HG03175 (cell line): Measurements from ENCODE around the gene DLGAP1.
"Not testable (repeated sequence)": the region's sequence is repeated elsewhere in the genome, so short reads cannot be mapped to it uniquely, and the experiment has no call there.

ENCODE experiments used
- ATAC-seq: cut with Tn5 transposase; IDR thresholded peaks from one replicate; pipeline ENCODE4 v1.9.1; 2021; ENCODE audit warnings: mild to moderate bottlenecking, moderate library complexity; ENCODE audit not compliant: unreplicated experiment

Gene DLGAP1

DNA sequence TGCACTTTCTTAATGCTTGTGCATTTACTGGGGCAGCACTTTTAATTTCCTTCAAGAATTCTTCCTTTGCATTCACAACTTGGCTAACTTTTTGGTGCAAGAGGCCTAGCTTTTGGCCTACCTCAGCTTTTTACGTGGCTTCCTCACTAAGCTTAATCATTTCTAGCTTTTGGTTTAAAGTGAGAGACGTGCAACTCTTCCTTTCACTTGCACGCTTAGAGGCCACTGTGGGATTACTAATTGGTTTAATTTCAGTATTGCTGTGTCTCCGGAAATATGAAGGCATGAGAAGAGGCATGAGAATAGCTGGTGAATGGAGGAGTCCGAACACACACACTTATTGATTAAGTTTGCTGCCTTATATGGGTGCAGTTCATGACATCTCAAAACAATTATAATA lies 354.1 kb downstream of the DLGAP1 start:
- no peak for ATAC-seq

DNA sequence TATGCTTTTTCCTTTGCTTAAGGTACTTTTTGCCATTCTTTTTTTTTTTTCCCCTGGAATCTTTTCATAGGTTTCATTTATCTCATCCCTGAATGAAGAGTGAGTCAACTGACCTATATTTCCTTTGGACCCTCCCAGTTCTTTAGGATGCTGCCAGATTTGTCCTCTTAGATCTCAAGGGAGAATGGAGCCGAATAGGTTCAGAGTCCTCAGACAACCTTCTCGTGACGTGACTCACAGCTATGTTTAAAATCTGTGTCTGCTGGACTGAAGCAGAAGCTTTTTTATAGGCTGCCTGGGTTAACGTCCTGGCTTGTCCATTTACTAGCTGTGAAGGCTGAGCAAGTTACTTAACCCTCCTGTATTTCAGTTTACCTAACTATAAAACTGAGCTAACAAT lies 358.6 kb downstream of the DLGAP1 start:
- ATAC-seq: no peak

DNA sequence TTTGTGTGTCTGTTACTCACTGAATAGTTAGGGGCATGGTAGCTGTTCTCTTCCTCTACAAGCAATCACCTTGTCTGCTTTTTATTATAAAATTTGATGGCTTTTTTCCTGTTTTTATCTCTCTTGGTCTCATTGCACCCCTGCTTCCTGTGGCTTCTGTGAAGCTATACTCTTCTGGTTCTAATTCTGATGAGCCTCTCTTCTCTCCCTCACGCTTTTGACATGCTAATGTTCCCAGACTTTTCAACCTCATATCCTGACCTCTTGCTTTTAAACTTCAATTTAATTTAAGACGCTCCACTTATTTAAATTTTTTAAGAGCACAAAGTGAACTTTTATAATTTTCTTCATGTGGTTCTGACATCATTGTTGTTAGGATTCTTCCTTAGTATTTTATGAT lies 361.4 kb downstream of the DLGAP1 start:
- ATAC-seq: no peak

- no peak for ATAC-seq
Measured at GRCh38 chr18:4084382-4084900, 370.7 kb downstream of the DLGAP1 start.

DNA sequence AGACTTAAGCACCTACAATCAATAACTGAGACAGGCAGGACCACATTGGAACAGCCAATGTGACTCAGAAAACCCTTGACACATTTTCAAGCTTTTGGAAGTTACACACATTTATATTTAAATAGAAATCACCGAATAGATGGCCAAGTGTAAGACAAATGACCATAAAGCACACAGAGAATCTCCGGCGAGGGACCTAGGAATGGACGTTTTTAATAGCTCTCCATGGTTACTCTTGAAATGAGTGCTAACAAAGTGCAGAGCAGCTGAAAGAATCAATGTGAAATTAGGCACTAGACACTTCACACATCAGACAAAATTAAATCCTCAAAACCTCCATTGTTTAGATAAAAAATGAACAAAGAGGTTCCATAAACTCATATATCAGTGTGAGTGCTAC lies 376.9 kb downstream of the DLGAP1 start:
- ATAC-seq: no peak

DNA sequence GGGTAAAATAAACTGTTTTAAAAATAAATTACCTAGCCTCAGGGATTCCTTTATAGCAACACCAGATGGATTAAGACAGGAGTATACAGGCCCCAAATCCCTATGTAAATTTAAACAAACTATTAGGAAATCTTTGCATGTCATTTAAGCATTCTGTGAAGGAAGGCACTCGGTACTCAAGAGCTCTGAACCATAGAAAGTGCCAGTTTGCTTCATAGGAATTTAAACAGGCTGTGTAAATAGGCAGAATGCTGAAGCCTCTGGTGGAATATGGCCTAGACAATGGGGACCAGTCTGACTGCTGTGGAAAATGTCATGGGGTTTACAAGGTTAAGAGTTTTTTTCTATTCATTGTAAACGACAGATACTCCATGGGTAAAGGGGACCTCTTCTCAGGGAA lies 377.4 kb downstream of the DLGAP1 start:
- ATAC-seq: no peak

GRCh38 chr18:4077204-4077603 lies 377.9 kb downstream of the DLGAP1 start:
- ATAC-seq: no peak

- no peak for ATAC-seq
Measured at GRCh38 chr18:4074647-4075046, 380.5 kb downstream of the DLGAP1 start.

DNA sequence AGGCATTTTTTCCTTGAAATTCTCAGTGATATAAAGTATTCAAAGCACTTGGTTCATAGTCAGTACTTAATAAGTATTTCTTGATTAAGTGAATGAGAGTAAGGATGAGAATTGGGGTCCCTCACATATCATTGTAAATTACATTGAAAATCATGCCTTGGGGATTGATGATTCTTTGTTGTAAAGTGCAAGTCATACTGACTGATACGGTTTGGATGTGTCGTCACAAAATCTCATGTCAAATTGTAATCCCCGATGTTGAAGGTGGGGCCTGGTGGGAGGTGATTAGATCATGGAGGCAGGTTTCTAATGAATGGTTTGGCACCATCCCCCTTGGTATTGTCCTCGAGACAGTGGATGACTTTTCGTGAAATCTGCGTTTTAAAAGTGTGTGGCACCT lies 385.9 kb downstream of the DLGAP1 start:
- ATAC-seq: no peak

- peak; percentile 81 for ATAC-seq
Measured at GRCh38 chr18:4068552-4069158, 386.5 kb downstream of the DLGAP1 start.

GRCh38 chr18:4063545-4063944 lies 391.6 kb downstream of the DLGAP1 start:
- no peak for ATAC-seq

DNA sequence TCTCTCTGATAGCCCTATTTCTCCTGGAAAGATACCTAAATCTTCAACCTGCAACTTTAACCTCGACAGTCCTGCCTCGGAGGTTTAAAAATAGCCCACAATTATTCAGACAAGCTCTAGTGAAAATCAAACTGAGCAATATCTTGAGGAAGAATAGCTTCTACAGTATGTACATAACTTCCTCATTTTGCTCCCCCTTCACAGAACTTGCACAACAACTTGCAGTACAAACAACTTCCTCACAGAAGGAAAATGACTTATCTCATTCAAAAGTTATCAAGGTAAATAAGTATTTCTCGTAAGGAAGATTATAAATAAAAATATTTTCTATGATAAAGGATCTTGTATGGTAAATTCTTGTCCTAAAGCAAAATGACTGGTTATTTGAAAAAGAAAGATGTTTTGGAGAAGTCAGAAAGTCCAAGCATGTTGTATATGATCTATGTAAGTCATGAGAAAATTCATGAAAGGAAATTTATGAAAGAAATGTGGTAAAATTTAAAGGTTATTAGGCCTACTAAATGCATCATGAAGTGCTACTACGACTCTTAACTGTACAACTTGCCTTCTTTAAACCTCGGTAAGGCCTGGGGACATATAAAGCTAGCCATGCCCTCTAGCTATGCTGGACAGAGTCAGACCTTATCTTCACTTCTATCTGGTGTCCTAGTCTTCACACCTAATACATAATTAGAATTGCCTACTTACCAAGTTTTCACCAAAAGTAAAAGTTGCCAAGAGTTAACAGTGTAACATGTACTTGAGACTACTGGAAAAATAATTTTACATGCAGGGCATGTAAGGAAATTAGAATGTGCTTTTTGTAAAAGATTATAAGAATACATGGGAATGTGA lies 394.5 kb downstream of the DLGAP1 start:
- ATAC-seq: no peak

DNA sequence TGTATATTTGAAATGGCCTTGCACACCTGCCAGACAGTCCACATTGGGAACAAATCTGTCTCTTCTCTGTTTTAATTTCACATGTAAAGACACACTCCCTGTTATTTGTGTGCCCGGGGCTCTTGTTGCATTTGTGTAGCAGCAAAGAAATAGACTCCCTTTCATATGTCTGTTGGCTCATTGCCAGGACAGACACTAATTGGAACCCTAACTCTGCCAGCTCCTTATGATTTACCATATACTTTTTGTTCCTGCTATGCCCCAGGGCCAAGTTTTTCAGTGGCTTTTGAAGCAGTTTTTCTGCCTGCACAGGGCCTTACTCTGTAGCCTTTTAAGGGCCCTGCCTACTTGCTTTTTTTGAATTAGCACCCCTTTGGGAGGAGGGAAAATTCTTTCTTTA lies 396.9 kb downstream of the DLGAP1 start:
- ATAC-seq: no peak

DNA sequence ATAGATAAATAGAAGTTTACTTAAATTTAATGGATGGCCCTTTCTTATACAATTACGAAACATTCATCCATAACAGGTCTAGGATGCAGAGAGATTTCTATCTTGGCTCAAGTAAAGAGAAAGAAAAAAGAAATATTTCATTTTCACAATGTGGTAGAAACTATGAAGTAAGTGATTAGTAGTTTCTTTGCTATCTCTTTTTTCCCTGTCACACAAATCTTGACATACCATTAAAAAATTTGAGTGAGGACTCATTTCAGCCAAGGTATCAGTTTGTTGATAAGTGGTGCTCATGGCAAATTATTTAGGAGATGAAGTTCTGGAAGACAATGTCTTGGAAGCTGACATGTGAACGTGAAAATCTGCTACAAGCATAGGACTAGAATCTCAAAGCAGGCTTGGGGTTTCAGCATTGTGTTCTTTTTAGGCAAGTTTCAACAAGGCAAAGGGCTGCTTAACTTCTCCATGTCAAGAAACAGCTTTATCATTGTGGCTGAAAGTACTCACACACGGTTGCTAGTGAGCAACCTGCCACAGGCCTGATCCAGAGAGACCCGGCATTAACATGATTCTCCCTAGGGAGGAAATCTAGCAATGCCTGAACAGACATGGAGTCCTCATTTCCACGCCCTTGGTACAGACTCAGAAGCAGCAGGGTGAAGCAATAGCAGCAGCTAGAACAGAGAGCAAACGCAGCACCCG lies 414.6 kb downstream of the DLGAP1 start:
- ATAC-seq: no peak

- no peak for ATAC-seq
Measured at GRCh38 chr18:4035521-4035920, 419.6 kb downstream of the DLGAP1 start.

DNA sequence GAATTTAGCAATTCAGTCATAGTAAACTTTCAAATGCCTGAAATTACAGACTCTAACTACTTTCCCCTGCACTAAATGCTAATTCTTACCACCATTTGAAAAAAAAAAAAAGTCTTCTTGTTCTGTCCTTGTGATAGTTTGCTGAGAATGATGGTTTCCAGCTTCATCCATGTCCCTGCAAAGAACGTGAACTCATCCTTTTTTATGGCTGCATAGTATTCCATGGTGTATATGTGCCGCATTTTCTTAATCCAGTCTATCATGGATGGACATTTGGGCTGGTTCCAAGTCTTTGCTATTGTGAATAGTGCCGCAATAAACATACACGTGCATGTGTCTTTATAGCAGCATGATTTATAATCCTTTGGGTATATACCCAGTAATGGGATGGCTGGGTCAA lies 420.3 kb downstream of the DLGAP1 start:
- not testable (repeated sequence) for ATAC-seq

DNA sequence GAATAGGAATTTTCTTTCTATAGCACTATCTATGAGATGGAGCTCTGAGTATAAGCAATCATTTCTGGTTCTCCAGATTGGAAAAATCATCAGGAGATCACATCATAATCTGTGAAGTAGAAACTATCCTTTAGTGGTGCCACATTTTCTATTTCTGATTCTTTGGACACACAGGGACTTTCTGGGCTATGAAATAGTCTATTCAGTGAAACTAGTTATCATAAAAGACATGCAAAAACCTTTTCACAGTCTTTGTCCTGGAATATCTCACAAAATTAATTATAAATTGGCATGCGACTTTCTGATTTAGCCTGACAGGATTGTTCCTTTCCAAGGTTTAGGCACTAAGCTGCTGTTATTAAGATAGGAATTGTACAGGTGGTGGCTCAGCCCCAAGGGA lies 428.6 kb downstream of the DLGAP1 start:
- no peak for ATAC-seq

DNA sequence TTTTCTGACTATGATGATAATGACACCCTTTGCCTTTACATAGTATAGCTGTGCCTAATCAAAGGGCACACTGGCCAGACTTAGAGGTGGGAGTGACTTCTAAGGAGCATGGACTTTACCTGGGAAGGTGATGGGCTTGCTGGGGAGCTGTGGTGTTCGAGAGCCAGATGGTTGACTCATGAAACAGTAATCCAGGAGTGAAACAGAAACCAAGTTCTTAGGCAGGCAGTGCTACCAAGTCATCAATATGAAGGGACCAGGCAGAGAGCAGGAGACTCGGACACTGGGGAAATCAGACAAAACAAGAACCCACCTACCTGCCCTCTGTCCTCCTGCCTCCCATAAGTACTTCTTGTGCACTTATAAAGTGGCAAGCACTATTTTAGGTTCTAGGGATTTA lies 430.4 kb downstream of the DLGAP1 start:
- no peak for ATAC-seq

GRCh38 chr18:4022749-4023148 lies 432.4 kb downstream of the DLGAP1 start:
- not testable (repeated sequence) for ATAC-seq

DNA sequence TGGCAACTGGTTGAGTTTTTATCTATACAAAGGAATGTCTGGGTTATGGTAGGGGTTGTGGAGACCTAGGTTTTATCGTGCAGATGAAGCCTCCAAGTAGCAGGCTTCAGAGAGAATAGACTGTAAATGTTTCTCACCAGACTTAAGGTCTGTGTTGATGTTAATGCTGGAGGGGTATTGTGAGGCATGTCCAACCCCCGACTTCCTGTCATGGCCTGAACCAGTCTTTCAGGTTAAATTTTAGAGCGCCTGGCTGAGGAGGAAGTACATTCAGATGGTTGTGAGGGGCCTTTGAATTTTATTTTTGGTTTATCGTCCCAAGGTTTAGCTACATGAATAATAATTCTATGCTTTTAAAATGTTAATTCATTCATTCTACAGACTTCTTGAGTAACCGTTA lies 435.1 kb downstream of the DLGAP1 start:
- ATAC-seq: no peak

DNA sequence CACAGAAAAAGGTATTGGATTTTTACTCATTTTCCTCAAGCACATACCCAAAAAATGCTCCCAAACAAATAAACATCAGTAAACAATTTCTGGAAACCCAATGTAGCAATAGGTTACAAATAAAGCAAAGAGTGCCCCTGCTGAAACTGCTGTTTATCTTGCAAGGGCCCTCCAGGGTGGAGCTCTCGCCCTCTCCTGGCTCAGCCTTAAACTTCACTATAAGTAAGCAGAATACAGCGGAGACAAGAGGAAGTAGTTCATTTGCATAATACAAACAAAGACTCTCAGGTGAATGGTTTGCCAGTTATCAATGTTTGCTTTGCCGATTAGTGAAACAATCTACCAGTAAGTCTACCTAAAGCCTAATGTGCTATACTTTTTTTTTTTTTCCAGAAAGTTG lies 437.6 kb downstream of the DLGAP1 start:
- ATAC-seq: peak; percentile 77
